Endothelial cell of umbilical vein (primary cell): Measurements from ENCODE around the gene MED14. TPM values are rescaled to one million over a fixed set of nuclear protein-coding genes. Genes with fewer than 3 reads are reported as not detected.

Experiments used
- BruUV-seq: library from RNA; stranded (reverse); fragments of 400-500 nt; replicated peaks from 2 replicates; lab custom pipeline; 2021; lab: Mats Ljungman, UMichigan
- CTCF ChIA-PET: fragments of 300-600, 350-600 bp; sonication (Branson Sonifier 250); formaldehyde crosslinking; loops from one replicate; lab custom pipeline; 2021; ENCODE audit warnings: antibody characterized with exemption, inconsistent platforms; lab: Charles Lee
- POLR2A ChIA-PET: fragments of 300-600, 350-600 bp; sonication (Branson Sonifier 250); formaldehyde crosslinking; loops from one replicate; lab custom pipeline; 2021; ENCODE audit warnings: antibody characterized with exemption, inconsistent platforms; lab: Charles Lee
- DNase-seq: peaks from one replicate; pipeline ENCODE4 v3.0.0-alpha.2; 2011; ENCODE audit warnings: low read depth, low spot score
- FAIRE-seq: peaks from 2 replicates; lab custom pipeline; 2011; peaks lifted over from hg19 to GRCh38; lab: Jason Lieb, UNC
- H2AFZ ChIP-seq: 2 replicates; pipeline ENCODE4 v1.6.0; 2012; ENCODE audit warnings: low read depth, low read length, control low read depth, inconsistent platforms
- H3K27ac ChIP-seq: 2 replicates; pipeline ENCODE4 v1.5.1; 2011; ENCODE audit warnings: low read depth, mild to moderate bottlenecking, control low read depth, low read length, moderate library complexity; ENCODE audit not compliant: insufficient read depth
- H3K27me3 ChIP-seq, 2 experiments: 2 replicates each; pipeline versions ENCODE4 v1.6.0 to v1.6.1; 2011; ENCODE audit warnings: low read length in 2 of 2, mixed read lengths in 1 of 2; ENCODE audit not compliant: control insufficient read depth in 2 of 2, insufficient read depth in 2 of 2
- H3K36me3 ChIP-seq, 2 experiments: 2 replicates in 1 of 2; 3 replicates in 1 of 2; pipeline ENCODE4 v1.5.1; 2011; ENCODE audit warnings: low read length in 2 of 2, mild to moderate bottlenecking in 1 of 2, moderate library complexity in 1 of 2; ENCODE audit not compliant: control insufficient read depth in 2 of 2, insufficient read depth in 2 of 2; ENCODE audit errors: extremely low read depth in 1 of 2
- H3K4me1 ChIP-seq: 3 replicates; pipeline ENCODE4 v1.5.1; 2011; ENCODE audit warnings: mild to moderate bottlenecking, low read length; ENCODE audit not compliant: control insufficient read depth, insufficient read depth; ENCODE audit errors: extremely low read depth
- H3K4me2 ChIP-seq: 2 replicates; pipeline ENCODE4 v1.6.1; 2011; ENCODE audit warnings: low read length, control low read depth, mixed read lengths; ENCODE audit not compliant: insufficient read depth
- H3K4me3 ChIP-seq, 3 experiments: fragments of 200-600 bp in 1 of 3; sonication (generic), shearing (Covaris generic) in 1 of 3; replicated peaks in 1 of 3; 2 replicates each; pipeline ENCODE4 v1.5.1; 2011 to 2016; ENCODE audit warnings: control low read depth in 3 of 3, low read length in 3 of 3, mild to moderate bottlenecking in 2 of 3, inconsistent platforms in 1 of 3, low read depth in 1 of 3, moderate library complexity in 1 of 3; ENCODE audit not compliant: insufficient read depth in 1 of 3
- H3K79me2 ChIP-seq: 2 replicates; pipeline ENCODE4 v1.6.0; 2012; ENCODE audit warnings: low read length, inconsistent platforms; ENCODE audit not compliant: control insufficient read depth, insufficient read depth
- H3K9ac ChIP-seq: replicated peaks from 2 replicates; pipeline ENCODE3; 2011; ENCODE audit warnings: low read length, control low read depth; ENCODE audit not compliant: insufficient read depth; ENCODE audit errors: extremely low read depth
- H3K9me1 ChIP-seq: replicated peaks from 3 replicates; pipeline ENCODE4 v1.6.0; 2011; ENCODE audit warnings: mild to moderate bottlenecking, low read length; ENCODE audit not compliant: control insufficient read depth, insufficient read depth; ENCODE audit errors: extremely low read depth
- H3K9me3 ChIP-seq: replicated peaks from 2 replicates; pipeline ENCODE4 v1.5.1; 2012; ENCODE audit warnings: low read length, inconsistent platforms; ENCODE audit not compliant: control insufficient read depth, insufficient read depth
- H4K20me1 ChIP-seq: replicated peaks from 2 replicates; pipeline ENCODE3; 2011; ENCODE audit warnings: mild to moderate bottlenecking, low read length; ENCODE audit not compliant: control insufficient read depth, insufficient read depth; ENCODE audit errors: extremely low read depth
- EZH2 ChIP-seq: IDR thresholded peaks from 2 replicates; pipeline ENCODE4 v1.6.1; 2012; ENCODE audit warnings: borderline replicate concordance, low read depth, mild to moderate bottlenecking, moderate library complexity, low read length, inconsistent platforms; ENCODE audit not compliant: severe bottlenecking
- FOS ChIP-seq: IDR thresholded peaks from 2 replicates; pipeline ENCODE4 v1.6.1; 2011; ENCODE audit warnings: mild to moderate bottlenecking, low read length, moderate library complexity, borderline replicate concordance; ENCODE audit not compliant: insufficient read depth
- JUN ChIP-seq: IDR thresholded peaks from 2 replicates; pipeline ENCODE4 v1.6.1; 2011; ENCODE audit warnings: borderline replicate concordance, low read depth; ENCODE audit not compliant: insufficient read length, insufficient read depth
- POLR2A ChIP-seq: IDR thresholded peaks from 2 replicates; pipeline ENCODE4 v1.6.1; 2012; ENCODE audit warnings: low read depth, mild to moderate bottlenecking, control low read depth, low read length
- POLR2AphosphoS5 ChIP-seq: IDR thresholded peaks from 2 replicates; pipeline ENCODE4 v1.6.1; 2012; ENCODE audit warnings: low read depth, mild to moderate bottlenecking, control low read depth, low read length, moderate library complexity; ENCODE audit not compliant: insufficient read depth
- dilution Hi-C: fragments of 300-500 bp; cut with MboI; formaldehyde crosslinking; loops from one replicate; pipeline ENCODE4 v1.15.0; 2019; ENCODE audit warnings: low sequenced_read_pairs; ENCODE audit not compliant: extremely low pct_ligation_motif_present
- intact Hi-C: fragments of 100-400 bp; cut with micrococcal nuclease; formaldehyde crosslinking; loops from one replicate; pipeline ENCODE4 v1.10.0; 2022
- polyA plus RNA-seq, 4 experiments: library from polyadenylated mRNA; depleted of rRNA in 3 of 4; stranded (reverse) in 3 of 4; unstranded in 1 of 4; fragments of >200 nt; gene quantifications; 2 replicates each; pipeline versions ENCODE4 v1.2.1 to v1.2.3, GENCODE V29; 2011 to 2012; ENCODE audit warnings: missing spikeins in 1 of 4
- total RNA-seq: library from RNA; stranded (reverse); gene quantifications from 2 replicates; pipeline ENCODE4 v1.2.3, GENCODE V29; 2021
- TF ChIP-seq, protein P1 (sequence below), 2 donors: IDR thresholded peaks; 1 replicate in 1 of 2; 2 replicates in 1 of 2; pipeline ENCODE4 v1.5.1; 2011; ENCODE audit warnings: low read length in 2 of 2, mild to moderate bottlenecking in 2 of 2, moderate library complexity in 2 of 2, control low read depth in 1 of 2, inconsistent platforms in 1 of 2, low read depth in 1 of 2; ENCODE audit not compliant: insufficient read depth in 1 of 2; ENCODE audit errors: extremely low read depth in 1 of 2
- TF ChIP-seq, protein P2 (sequence below): IDR thresholded peaks from 2 replicates; pipeline ENCODE4 v1.6.1; 2011; ENCODE audit not compliant: insufficient read depth, insufficient read length

The MED14 gene
- total and polyA plus RNA-seq, 2 donors (not counting 3 experiments of a cell fraction or from before 2014, with no cell fraction given), result 25.6 to 55.8 TPM

DNA sequence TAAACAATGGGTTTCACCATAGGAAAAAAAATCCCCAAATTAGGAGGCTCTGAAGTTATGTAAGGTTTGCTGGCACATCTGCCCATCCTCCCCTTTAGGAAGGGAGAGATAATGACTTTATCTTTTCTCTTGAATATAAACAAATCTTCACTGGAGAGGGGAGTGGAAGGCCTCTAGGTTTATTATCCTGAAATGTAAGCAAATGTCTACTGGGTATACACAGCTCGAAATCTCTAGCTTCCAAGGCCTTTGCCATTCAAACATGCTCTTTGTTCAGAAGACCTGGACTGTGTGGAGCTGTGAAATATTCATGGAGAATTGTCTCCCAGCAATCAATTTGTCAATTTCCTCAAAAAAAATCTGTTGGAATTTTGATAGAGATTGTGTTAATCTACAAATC, 21.7 kb upstream of the MED14 start:
- dilution Hi-C loops (no loop called here), intact Hi-C loops (no loop called here)
- Histone ChIP-seq H3K4me1 (no peaks in the 10 kb centered on the region), H3K4me3 (no peak overlapping the region), H3K4me2 (no peak overlapping the region), H3K9me3 (no peaks in the 10 kb centered on the region), H3K27me3 (no peaks in the 10 kb centered on the region), H2AFZ (no peak overlapping the region), H3K79me2 (no peaks in the 10 kb centered on the region), H3K36me3 (no peaks in the 10 kb centered on the region), H4K20me1 (no peaks in the 10 kb centered on the region), H3K9me1 (no peaks in the 10 kb centered on the region), H3K27ac (no peak overlapping the region), H3K9ac (no peak overlapping the region)
- no peak for FAIRE-seq
- TF ChIP-seq FOS (no peak), POLR2AphosphoS5 (no peak), POLR2A (no peak), EZH2 (no peak), JUN (no peak)
- TF ChIP-seq, protein P1, sequence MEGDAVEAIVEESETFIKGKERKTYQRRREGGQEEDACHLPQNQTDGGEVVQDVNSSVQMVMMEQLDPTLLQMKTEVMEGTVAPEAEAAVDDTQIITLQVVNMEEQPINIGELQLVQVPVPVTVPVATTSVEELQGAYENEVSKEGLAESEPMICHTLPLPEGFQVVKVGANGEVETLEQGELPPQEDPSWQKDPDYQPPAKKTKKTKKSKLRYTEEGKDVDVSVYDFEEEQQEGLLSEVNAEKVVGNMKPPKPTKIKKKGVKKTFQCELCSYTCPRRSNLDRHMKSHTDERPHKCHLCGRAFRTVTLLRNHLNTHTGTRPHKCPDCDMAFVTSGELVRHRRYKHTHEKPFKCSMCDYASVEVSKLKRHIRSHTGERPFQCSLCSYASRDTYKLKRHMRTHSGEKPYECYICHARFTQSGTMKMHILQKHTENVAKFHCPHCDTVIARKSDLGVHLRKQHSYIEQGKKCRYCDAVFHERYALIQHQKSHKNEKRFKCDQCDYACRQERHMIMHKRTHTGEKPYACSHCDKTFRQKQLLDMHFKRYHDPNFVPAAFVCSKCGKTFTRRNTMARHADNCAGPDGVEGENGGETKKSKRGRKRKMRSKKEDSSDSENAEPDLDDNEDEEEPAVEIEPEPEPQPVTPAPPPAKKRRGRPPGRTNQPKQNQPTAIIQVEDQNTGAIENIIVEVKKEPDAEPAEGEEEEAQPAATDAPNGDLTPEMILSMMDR (IDR thresholded peaks at IDR 0.05; ENCODE audit: extremely low read depth in 1 of 2, insufficient read depth in 1 of 2, low read depth in 1 of 2, low read length in 2 of 2), result no peak
- TF ChIP-seq, protein P2, sequence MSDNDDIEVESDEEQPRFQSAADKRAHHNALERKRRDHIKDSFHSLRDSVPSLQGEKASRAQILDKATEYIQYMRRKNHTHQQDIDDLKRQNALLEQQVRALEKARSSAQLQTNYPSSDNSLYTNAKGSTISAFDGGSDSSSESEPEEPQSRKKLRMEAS, result no peak
- ChIA-PET POLR2A (no interaction called here), CTCF (no interaction called here)
- DNase-seq, result no peak
- BruUV-seq, result no TSS peak
